NOMO-1 treated with dmso at 0.1 percent for 144 hours (cell line): ENCODE data around the gene PLA2G4E.

Experiments used
- DNase-seq: peaks from one replicate; lab custom pipeline; 2025; ENCODE audit not compliant: unreplicated experiment; lab: John Stamatoyannopoulos, UW

Gene PLA2G4E

GRCh38 chr15:41994171-41994650, 26.6 kb downstream of the PLA2G4E start:
- DNase-seq = no peak

GRCh38 chr15:41993472-41994170, 27.2 kb downstream of the PLA2G4E start:
- no peak for DNase-seq

- no peak for DNase-seq
These were observed 28.0 kb downstream of the PLA2G4E start for GRCh38 chr15:41992803-41993190.

GRCh38 chr15:41992151-41992802, 28.6 kb downstream of the PLA2G4E start:
- DNase-seq = no peak

GRCh38 chr15:41990691-41991090, 30.2 kb downstream of the PLA2G4E start:
- DNase-seq = no peak

- no peak for DNase-seq
These were observed 30.6 kb downstream of the PLA2G4E start for GRCh38 chr15:41990243-41990605.

GRCh38 chr15:41989573-41990242, 31.1 kb downstream of the PLA2G4E start:
- DNase-seq = no peak

- no peak for DNase-seq
These were observed 31.8 kb downstream of the PLA2G4E start for GRCh38 chr15:41988896-41989572.

- no peak for DNase-seq
These were observed 32.9 kb downstream of the PLA2G4E start for GRCh38 chr15:41987925-41988275.

- no peak for DNase-seq
These were observed 33.5 kb downstream of the PLA2G4E start for GRCh38 chr15:41987246-41987924.

GRCh38 chr15:41985236-41986160, 35.3 kb downstream of the PLA2G4E start:
- no peak for DNase-seq

GRCh38 chr15:41984622-41985021, 36.2 kb downstream of the PLA2G4E start:
- DNase-seq = no peak

GRCh38 chr15:41983621-41984571, 36.9 kb downstream of the PLA2G4E start:
- no peak for DNase-seq

GRCh38 chr15:41983221-41983620, 37.6 kb downstream of the PLA2G4E start:
- no peak for DNase-seq

GRCh38 chr15:41982133-41982930, 38.5 kb downstream of the PLA2G4E start:
- no peak for DNase-seq

GRCh38 chr15:41981371-41982132, 39.3 kb downstream of the PLA2G4E start:
- DNase-seq = no peak

- DNase-seq = no peak
These were observed 40.1 kb downstream of the PLA2G4E start for GRCh38 chr15:41980654-41981323.
